CD4-positive, alpha-beta T cell treated with Interleukin-4 for 1 hour (primary cell): ENCODE measurements around the gene CDC123.
"Not testable (repeated sequence)": the region's sequence is repeated elsewhere in the genome, so short reads cannot be mapped to it uniquely, and the experiment has no call there.

Source experiments
- DNase-seq, 2 donors: peaks; one replicate each; pipeline ENCODE4 v3.0.0-alpha.2; 2020 to 2022

Gene CDC123

DNA sequence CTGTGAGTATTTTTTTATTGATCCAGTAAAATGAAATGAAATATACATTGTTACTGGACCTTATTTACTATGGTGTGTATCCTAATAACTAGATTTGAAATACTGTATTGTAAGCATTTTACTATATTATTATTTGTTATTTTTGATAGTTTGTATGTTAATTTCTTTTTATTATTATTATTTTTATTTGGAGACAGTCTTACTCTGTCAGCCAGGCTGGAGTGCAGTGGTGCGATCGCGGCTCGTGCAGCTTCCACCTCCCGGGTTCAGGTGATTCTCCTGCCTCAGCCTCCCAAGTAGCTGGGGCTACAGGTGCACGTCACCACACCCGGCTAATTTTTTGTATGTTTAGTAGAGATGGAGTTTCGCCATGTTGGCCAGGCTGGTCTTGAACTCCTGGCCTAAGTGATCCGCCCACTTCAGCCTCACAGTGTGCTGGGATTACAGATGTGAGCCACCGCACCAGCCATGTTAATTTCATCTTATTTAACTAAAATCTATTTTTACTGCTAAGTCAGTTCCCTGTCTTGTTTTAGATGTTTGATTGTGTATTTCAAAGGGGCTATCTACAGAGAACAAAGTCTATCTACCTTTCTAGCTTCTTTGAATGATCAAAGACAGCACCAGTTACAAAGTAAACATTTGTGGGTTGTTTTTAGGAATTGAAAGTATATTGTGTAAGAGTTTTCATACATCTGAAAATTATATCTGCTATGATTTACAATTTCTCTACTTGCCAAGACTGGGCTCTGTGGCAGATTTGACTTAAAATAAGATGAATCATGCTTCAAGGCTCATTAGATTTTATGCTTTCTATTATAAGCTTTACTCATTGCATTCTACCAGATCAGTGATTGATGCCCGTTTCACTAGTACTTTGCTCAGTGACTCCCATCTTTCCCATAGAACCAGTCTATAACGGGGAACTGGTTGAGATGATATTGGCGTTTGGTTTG lies 41.6 kb downstream of the CDC123 start:
- no peak for DNase-seq

GRCh38 chr10:12238821-12239220 lies 42.8 kb downstream of the CDC123 start:
- DNase-seq: no peak

DNA sequence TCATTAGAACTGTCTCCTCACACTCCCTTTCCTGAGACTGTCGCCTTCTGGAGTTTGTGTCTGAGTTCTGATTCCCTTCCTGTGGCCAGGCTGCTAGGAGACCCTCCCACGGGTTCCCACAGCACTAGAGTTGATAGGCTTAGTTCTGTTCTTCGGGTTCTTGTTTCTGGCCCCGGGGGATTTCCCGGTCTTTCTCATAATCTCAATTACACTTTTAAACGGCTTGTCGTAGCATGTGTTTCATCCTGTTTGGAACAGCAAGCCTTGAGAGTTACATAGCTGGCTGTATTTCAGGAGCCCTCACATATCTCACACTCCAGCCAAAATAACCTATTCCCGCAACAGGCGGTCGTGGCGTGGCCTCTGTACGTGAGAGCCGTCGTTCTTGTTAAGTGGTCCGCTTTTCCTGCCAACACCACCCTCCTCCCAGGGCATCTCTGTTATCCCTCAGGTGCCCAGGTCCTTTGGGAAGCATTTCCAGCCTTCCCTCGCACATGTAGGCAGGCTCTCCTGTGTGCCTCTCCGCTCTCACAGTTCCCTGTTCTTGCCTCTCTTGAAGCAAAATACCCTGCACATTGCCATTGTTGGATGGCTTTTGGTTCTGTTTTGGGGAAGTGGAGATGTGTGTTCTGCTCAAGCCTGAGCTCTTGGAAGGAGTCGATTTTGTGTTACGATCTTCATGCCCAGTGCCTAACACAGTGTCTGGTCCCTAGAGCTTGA lies 46.0 kb downstream of the CDC123 start:
- no peak for DNase-seq

- peak in 1 of 2 donors; percentile 81 for DNase-seq
Observed at GRCh38 chr10:12243864-12244620, 48.1 kb downstream of the CDC123 start.

GRCh38 chr10:12250181-12250580 lies 54.2 kb downstream of the CDC123 start:
- DNase-seq: no peak

DNA sequence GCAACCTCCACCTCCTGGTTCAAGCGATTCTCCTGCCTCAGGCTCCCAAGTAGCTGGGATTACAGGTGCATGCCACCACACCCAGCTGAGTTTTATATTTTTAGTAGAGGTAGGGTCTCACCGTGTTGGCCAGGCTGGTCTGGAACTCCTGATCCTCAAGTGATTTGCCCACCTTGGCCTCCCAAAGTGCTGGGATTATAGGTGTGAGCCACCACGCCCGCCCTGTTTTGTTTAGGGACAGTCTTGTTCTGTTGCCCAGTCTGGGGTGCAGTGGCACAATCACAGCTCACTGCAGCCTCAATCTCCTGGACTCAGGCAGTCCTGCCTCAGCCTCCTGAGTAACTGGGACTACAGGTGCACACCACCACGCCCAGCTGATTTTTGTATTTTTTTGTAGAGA lies 54.7 kb downstream of the CDC123 start:
- not testable (repeated sequence) for DNase-seq

GRCh38 chr10:12251581-12251980 lies 55.6 kb downstream of the CDC123 start:
- no peak for DNase-seq

DNA sequence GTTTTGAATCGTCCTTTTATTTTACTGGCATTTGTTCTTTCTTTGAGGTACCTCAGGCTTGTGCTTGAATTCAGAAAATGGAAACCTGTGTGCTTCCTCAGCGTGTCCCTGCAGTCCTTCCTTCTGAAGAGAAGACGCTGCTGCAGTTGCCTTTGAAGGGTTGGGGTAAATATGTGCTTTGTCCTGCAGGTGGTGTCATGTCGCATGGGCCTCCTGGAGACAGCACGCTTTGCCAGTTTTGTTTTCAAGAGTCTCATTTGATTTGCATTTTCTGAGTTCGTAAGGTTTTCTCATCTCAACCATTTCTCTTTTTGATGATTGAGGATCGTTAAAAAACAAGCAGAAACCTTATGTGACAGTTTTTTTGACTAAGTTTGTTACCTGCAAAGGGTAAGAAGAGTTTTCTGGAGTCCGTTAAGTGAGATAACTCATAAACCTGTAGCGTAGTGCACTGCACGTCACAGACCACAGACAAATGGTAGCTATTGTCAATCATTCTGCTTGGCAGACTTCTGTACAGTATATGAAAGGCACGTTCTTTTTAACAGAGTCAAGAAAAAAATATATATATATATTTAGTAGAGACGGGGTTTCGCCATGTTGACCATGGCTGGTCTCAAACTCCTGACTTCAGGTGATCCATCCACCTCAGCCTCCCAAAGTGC lies 57.0 kb downstream of the CDC123 start:
- peak; percentile 11 to 62 for DNase-seq

DNA sequence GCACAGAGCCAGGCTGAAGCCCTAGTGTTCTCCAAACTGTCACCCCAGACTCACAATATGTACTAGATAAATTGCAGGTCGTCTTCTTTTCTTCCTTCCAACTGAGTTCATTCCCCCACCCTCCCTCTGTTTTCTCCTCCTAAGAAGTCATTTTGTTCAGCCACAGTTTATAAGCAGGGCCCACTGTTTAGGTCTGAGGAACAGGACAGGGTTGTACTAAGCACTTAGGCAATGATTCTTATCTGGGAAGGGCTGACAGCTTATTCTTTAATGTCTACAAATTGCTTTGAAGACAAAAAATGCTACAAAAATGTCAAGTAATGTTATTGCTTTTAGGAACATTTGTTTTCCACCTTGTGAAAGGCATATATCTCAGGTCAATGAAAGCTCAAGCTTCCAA lies 59.1 kb downstream of the CDC123 start:
- no peak for DNase-seq

DNA sequence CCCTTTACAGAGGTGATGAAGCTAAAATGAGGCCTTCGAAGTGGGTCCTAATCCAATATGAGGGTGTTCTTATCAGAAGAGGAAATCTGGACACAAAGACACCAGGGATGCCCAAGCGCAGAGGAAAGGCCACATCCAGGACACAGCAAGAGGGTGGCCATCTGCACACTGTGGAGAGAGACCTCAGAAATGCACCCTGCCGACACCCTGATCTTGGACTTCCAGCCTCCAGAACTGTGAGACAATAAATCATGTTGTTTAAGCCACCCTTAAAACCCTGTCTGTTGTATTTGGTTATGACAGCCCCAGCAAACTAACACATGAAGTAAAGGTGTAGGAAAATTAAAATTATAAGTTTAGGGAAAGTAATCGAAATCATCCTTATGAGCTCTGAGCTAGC lies 64.0 kb downstream of the CDC123 start:
- DNase-seq: no peak

GRCh38 chr10:12262278-12262981 lies 66.4 kb downstream of the CDC123 start:
- DNase-seq: peak in 1 of 2 donors; percentile 5

- peak; percentile 65 to 90 for DNase-seq
Observed at GRCh38 chr10:12264204-12264940, 68.4 kb downstream of the CDC123 start.

GRCh38 chr10:12269056-12269455 lies 73.1 kb downstream of the CDC123 start:
- no peak for DNase-seq

DNA sequence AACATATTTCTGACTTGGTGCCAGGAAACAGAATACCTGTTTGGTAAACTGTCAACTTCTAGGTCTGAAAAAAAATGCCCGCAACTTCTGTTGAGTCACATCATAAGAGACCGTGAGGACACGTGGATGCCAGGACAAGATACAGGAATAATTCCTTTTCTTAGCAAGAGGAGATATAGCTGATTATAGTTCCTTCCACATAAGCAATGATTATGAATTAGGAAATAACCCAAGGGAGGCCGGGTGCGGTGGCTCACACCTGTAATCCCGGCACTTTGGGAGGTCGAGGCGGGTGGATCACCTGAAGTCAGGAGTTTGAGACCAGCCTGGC lies 75.2 kb downstream of the CDC123 start:
- no peak for DNase-seq

- DNase-seq: peak in 1 of 2 donors; percentile 21
Observed at GRCh38 chr10:12277862-12278261, 81.9 kb downstream of the CDC123 start.

DNA sequence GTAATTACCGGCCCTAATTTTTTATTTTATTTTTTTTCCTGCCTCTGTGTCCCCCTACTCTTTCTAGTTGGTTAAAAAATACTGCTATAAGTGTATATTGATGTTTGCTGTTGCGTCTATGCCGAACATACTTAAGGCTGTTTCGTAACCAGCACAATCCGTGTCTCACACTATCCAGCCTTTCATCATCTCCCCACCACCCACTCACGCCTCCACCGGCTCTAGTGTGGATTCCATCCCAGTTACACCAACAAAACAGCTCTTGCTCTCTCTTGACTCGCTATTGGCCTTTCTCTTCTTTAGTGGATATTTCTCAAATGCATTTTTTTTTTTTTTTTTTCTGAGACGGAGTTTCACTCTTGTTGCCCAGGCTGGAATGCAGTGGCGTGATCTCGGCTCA lies 83.3 kb downstream of the CDC123 start:
- no peak for DNase-seq

DNA sequence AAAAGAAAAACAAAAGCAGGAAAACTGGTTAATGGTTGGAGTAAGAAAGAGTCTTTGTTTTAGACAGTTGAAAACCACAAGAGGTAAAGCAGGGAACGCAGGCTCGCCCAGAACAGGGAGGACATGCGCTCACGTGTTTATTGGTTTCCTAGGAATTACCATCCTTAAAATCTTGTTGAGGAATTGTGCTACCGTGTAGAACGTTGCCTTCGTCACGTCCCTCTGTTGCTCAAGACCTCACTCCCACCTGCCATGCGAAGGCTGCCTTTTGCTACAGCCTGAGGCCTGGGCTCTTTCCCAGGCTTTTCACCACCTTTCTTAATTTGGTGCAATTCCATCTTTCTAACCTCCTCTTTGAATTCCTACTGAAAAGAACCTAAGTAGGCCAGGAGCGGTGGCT lies 91.8 kb downstream of the CDC123 start:
- DNase-seq: no peak

DNA sequence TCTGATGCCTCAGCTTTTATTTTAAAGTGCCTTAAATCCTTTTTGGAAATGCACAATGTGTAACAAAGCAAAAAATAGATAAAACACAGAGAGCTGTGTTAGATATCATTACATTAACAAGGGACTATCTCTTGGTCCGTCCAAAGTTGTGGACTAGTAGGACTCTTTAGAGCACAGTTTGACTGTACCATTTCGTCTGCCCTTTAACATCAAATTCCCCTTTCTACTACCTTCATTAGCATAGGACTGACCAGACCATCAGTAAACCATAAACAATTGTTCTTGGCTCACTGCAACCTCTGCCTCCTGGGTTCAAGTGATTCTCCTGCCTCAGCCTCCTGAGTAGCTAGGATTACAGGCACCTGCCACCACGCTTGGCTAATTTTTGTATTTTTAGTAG lies 101.8 kb downstream of the CDC123 start:
- DNase-seq: not testable (repeated sequence)

DNA sequence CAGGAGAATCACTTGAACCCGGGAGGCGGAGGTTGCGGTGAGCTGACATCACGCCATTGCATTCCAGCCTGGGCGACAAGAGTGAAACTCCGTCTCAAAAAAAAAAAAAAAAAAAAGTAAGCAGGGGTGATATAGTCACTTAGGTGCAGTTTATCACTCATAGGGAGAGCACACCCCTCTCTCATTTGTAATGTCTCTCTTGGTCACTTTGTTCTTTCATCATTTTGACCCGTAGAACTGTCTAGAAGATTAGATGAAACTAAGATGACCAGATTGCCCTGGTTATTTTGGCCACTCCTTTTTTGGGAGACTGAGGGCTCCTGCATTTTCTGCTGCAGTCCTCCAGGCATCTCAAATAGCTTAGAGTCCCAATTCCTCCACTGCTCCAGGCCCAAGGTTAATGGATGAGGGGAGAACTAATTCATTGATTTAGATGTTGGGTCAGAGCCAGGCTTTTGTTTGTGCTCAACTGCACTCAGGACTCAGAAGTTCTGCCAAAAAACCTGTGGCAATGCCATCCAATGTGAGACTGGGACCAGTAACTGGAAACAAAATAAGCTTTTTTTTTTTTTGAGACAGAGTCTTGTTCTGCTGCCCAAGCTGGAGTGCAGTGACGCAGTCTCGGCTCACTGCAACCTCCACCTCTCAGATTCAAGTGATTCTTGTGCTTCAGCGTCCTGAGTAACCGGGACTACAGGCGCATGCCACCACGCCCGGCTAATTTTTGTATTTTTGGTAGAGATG lies 103.4 kb downstream of the CDC123 start:
- DNase-seq: no peak
